Mucosa of descending colon (tissue), 3 donors: Measurements from ENCODE around the gene SIK3. TPM values are rescaled to one million over a fixed set of nuclear protein-coding genes. Genes with fewer than 3 reads are reported as not detected.

Source experiments
- ATAC-seq: fragments of 200-7000 bp; cut with Tn5 transposase; one replicate; pipeline ENCODE4 v1.9.1; 2020; ENCODE audit warnings: mild to moderate bottlenecking, moderate library complexity
- DNase-seq, 3 donors: peaks; one replicate each; pipeline ENCODE4 v3.0.0-alpha.2; 2020
- H3K36me3 ChIP-seq: fragments of 200-600 bp; one replicate; pipeline ENCODE4 v1.8.0; 2021; ENCODE audit warnings: low read depth, mild to moderate bottlenecking
- H3K4me1 ChIP-seq: fragments of 200-600 bp; one replicate; pipeline ENCODE4 v1.8.0; 2021; ENCODE audit warnings: low read depth, mild to moderate bottlenecking
- H3K4me3 ChIP-seq: fragments of 200-600 bp; one replicate; pipeline ENCODE4 v1.8.0; 2021; ENCODE audit warnings: mild to moderate bottlenecking
- H3K9me3 ChIP-seq: fragments of 200-600 bp; one replicate; pipeline ENCODE4 v1.8.0; 2021; ENCODE audit warnings: mild to moderate bottlenecking
- CTCF ChIP-seq: fragments of 200-600 bp; IDR thresholded peaks from one replicate; pipeline ENCODE4 v1.8.0; 2022; ENCODE audit warnings: antibody characterized with exemption, mild to moderate bottlenecking
- intact Hi-C, 2 donors: fragments of 100-400 bp; cut with DNase I in 1 of 2; cut with micrococcal nuclease in 1 of 2; formaldehyde crosslinking; loops; one replicate each; pipeline versions ENCODE4 v1.11.0 to v1.11.1; 2022; cut with DNase I, micrococcal nuclease
- total RNA-seq, 3 donors: library from RNA; stranded (reverse); fragmentation: NEBNext Ultra II Directional in 2 of 3; extraction: Animal tissue kit (Norgen Biotek cat#: 25700) in 2 of 3; gene quantifications; one replicate each; pipeline versions ENCODE4 v1.2.1 to v1.2.4, GENCODE V29; 2021 to 2023
- donor health status: DM: no; HTN: no; CAD: no; lungs with moderate emphysema.
- donor health status: DM: no; HTN: no; CAD: no.
- donor health status: DM: no; HTN: yes; CAD: no.

SIK3 gene
- total RNA-seq, 3 donors from 2014 or later: 28.1 to 55.6 (median 41.8) TPM

DNA sequence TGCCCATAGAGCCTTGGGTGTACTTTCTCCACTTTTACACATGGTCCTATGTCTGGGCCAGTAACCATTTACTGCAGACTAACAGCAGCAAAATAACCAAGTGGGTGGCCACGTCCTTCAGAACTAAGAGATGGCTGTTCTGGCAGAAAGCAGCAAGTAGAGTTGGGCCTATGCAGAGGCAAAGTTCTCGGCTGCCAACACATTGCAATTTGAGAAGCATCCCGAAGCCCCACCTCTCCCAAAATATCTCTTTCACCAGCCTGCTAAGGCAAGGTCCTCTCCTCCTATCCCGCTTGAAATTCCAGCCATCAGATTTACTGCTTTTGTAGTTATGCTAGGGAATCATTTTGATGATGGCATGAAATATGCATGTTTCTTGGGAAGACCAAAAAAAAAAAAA lies 142.3 kb downstream of the SIK3 start:
- Histone ChIP-seq H3K4me3 (no peak overlapping the region), H3K4me1 (peaks cover 4% of the 10 kb centered on the region), H3K36me3 (no peaks in the 10 kb centered on the region), H3K9me3 (no peaks in the 10 kb centered on the region)
- intact Hi-C loops: no loop called here
- ATAC-seq (no peak), DNase-seq (no peak)
- no peak for TF ChIP-seq CTCF

DNA sequence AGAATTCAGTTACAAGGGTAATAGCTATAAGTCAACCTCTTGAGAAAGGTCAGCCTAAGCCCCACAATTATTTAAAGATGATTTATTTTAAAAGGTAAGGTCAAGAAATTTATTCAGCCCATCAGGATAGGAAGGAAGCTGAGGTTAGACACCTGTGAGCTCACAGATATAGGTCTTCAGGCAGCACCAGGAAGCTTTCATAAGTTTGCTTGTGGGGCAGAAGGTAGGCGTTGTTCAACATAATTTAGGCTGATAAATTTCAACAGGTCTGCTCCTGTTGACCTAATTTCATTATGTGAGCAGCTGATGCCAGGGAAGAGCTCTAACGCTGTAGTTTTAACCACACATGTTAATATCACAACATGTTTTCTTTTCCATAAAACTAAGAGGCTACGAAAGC lies 142.7 kb downstream of the SIK3 start:
- ATAC-seq: peak; percentile 31
- DNase-seq: no peak
- no peak for TF ChIP-seq CTCF

DNA sequence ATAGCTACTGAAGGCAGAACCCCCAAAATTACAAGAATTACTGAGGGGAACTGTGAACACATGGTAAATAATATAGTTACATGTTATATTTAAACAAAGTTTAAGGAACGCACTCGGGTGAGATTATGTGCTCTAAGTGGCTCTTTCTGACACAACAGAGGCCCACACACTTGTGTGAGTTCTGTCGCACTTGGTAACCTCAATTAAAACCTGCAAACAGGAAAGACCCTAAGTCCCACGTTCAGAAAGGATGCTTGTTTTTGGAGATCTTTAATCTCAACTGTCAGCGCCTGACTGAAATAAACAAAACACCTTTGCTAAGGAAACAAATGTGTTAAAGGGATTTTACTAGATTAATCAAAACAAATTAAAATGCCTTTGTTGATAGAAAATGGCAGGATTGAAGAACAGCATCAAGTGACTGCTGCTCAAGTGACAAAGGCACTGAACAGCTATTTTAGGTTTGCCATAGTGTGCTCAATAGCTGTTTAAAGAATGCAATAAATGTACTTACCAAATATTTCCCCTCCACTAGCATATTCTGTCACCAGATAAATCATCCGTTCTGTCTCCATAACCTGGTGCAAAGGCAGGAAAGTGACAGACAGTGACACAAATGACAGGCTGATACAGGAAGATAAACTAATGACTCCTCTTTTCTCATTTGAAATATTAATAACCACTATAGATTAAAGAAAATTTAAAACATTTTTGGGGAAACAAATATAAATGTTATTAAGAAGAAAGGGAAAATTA lies 144.5 kb downstream of the SIK3 start:
- ATAC-seq: no peak
- Histone ChIP-seq H3K9me3 (no peaks in the 10 kb centered on the region), H3K36me3 (no peaks in the 10 kb centered on the region), H3K4me1 (peaks cover 4% of the 10 kb centered on the region), H3K4me3 (no peak overlapping the region)
- intact Hi-C loops: no loop called here
- DNase-seq: no peak
- no peak for TF ChIP-seq CTCF

More for the DNA sequence above, 142.7 kb downstream of the SIK3 start:
- H3K36me3 ChIP-seq: no peaks in the 10 kb centered on the region
- H3K9me3 ChIP-seq: no peaks in the 10 kb centered on the region
- peaks cover 4% of the 10 kb centered on the region for H3K4me1 ChIP-seq
- intact Hi-C loops: no loop called here
- H3K4me3 ChIP-seq: no peak overlapping the region

GRCh38 chr11:116951762-116952161 lies 146.5 kb downstream of the SIK3 start:
- ATAC-seq: no peak
- Histone ChIP-seq H3K9me3 (no peaks in the 10 kb centered on the region), H3K4me3 (no peak overlapping the region), H3K36me3 (no peaks in the 10 kb centered on the region), H3K4me1 (peaks cover 4% of the 10 kb centered on the region)
- TF ChIP-seq CTCF: no peak
- DNase-seq: no peak
- intact Hi-C loops: no loop called here

GRCh38 chr11:116950210-116950609 lies 148.0 kb downstream of the SIK3 start:
- no peaks in the 10 kb centered on the region for H3K9me3 ChIP-seq
- H3K4me1 ChIP-seq: peaks cover 4% of the 10 kb centered on the region
- TF ChIP-seq CTCF: no peak
- DNase-seq (no peak), ATAC-seq (no peak)
- no peaks in the 10 kb centered on the region for H3K36me3 ChIP-seq
- no peak overlapping the region for H3K4me3 ChIP-seq
- intact Hi-C loops: no loop called here
